NAMALWA (cell line): ENCODE measurements around the gene WFDC5.
"Not testable (repeated sequence)": the region's sequence is repeated elsewhere in the genome, so short reads cannot be mapped to it uniquely, and the experiment has no call there.

Source experiments
- DNase-seq: peaks from one replicate; pipeline ENCODE4 v3.0.0-alpha.2; 2015; ENCODE audit warnings: low spot score

The WFDC5 gene

DNA sequence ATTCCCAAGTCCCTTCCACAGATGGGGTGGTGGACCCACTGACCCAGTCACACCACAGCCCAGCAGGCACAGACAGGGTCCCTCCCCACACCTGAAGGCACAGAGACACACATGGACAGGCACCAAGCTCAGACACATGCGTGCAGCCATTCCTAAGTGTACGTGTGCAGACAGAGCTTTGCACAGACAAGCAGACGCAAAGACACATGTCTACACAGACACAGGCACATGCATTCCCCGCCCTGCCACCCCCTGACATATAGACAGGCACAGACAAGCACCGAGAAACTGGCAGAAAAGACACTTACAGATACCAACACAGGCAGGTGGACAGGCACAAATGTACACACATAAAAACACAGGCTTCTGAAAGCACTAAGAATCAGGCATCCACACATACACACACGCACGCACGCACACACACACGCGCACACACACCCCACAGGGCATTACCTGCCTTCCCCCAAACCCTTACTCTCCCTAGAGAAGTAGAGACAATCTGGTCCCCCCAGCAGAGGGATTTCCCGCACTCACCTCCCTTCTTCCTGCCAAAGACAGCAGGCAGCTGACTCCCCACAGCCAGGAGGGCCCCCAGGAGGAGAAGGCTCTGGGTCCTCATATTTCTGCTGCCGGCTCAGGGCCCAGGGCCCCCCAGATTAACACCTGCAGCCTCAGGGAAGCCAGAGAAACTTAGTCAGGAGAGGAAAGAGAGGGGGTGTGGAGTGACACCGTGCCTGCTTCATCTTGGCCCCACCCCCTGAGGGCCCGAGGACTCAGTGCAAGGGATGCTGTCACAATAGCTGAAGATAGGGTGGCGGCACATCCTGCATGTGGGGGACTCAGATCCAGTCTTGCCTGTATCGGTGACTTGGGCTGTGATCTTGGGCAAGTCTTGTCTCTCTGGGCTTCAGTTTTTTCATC, at the start of gene WFDC5:
WFDC5 (minus strand) TSS at position 710 of the 921 bp plus-strand sequence; CDS start at position 619, 91 bp downstream.
- DNase-seq = no peak

DNA sequence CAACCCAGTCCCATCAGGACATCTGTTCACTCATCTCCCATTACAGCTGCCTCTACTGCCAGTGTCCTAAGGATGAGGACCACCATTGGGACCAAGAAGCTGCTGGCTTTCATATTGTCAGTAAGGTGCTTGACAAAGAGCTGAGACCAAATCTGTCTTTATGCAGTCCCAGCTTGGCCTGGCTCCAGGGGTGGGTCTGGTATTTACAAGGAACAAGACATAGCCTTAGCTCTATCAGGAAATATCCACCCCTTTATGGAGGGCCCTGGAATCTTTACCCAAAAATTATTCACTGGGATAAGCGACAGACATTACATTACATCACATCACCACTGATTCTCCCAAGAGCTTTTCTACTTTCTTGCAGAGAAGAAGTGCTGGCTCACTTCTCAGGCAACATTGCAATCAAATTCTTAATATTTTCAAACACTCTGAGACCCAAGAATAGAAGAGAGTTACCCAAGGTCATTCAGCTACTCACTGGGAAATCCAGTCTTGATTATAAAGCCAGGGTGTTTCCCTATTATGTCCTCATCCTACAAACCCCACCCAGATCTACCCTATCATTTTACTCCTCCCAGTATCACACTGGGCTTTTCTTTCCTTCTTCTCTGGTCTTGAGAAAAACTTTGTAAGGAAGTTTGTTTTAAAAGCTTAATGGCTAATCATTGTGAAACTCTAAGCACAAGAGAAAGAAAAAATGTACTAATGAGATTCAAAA, 48.3 kb upstream of the WFDC5 start:
- no peak for DNase-seq

- no peak for DNase-seq
Observed at GRCh38 chr20:45157962-45158361, 43.0 kb upstream of the WFDC5 start.

GRCh38 chr20:45156713-45157112, 41.7 kb upstream of the WFDC5 start:
- DNase-seq = no peak

- DNase-seq = not testable (repeated sequence)
Observed at GRCh38 chr20:45154794-45155193, 39.8 kb upstream of the WFDC5 start.

GRCh38 chr20:45154183-45154582, 39.2 kb upstream of the WFDC5 start:
- no peak for DNase-seq

DNA sequence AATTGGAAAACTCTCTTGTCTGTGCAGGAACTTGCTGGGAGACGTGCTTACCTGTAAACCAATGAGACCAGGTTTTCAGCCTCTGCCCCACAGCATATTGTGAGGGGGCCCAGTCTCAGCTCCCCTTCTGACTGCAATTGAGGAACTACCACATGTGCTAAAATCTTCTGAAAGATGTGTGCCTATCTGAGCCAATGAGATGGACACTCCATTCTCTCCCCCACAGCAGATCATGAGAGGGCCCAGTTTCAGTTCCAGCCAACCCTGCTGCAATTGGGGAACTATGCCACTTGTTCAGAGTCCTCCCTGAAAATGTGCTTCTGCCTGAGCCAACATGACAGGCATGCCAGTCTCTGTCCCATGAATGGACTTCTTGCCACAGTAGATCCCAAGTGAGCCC, 38.8 kb upstream of the WFDC5 start:
- DNase-seq = no peak

DNA sequence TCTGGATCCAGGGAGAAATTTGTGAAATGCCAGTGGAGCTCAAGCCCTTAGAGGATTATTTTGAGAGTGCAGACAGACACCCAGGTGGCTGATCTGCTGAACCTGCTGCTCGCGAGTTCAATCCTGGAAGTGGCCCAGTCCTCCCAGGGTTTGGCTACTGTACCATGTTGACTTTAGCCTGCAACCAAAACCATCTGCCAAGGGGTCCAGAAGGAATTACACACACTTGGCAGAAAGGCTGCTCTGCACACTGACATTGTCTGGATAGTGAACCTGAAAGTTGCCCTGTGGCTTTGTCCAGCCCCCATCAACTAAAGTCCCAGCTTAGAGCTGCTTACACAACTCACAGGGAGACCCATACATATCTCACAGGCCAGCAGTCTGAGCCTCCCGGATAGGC, 38.2 kb upstream of the WFDC5 start:
- no peak for DNase-seq

DNA sequence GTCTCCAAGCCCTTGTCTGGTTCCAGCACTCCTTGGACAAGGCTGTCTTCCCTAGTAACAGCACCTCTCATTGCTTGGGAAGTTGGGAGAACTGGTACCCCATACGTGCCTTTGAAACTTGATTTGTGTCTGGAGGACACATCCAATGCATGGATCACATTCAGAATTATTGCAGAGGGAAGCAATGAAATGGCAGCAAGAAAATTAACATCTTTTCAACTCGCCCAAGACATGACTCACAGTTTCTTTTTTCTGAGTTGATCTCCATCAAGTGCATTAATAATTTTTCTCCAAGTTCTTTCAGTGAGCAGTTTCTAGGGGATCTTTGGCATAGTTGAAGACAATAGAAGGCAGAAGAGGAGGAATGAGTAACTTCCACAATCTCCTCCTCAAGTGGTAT, 37.4 kb upstream of the WFDC5 start:
- DNase-seq = no peak

DNA sequence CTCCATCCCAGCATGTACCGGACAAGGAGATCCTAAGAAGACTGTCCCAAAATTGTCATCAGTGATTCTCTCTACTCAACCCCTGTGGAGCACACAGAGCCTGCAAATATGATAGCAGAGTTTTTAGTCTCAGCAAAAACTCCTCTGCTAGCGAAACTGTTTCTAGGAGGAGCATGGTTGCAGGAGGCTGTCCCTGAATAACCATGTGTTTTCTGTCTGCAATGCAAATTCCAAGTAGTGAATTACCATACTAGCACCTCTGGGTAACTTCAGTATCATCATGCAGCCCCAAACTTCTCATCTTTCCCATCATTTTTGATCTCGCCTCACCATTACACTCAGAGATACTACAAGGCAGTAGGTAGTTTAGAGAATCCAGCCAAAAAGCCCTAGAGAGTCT, 34.1 kb upstream of the WFDC5 start:
- no peak for DNase-seq

- no peak for DNase-seq
Observed at GRCh38 chr20:45140836-45141235, 25.9 kb upstream of the WFDC5 start.

DNA sequence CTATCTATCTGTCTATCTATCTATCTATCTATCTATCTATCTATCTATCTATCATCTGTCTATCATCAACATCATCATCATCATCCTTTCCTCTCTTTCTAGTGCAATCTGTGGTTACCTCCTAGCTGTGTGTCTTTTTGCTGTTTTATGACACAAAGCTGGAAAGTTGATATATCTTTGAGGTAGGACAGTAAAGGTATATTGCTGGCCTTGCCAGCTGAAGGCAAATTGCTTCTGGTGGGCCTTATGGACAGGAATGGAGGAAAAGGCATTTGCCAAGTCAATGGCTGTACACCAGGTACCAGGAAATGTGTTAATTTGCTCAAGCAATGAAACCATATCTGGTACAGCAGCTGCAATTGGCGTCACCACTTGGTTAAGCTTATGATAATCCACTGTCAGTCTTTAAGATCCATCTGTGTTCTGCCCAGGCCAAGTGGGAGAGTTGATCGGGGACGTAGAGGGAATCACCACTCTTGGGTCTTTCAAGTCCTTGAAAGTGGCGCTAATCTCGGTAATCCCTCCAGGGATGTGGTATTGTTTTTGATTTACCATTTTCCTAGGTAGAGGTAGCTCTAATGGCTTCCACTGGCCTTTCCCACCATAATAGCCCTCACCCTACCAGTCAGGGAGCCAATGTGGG, 24.9 kb upstream of the WFDC5 start:
- DNase-seq = not testable (repeated sequence)

- DNase-seq = peak; percentile 70
Observed at GRCh38 chr20:45138561-45139300, 23.8 kb upstream of the WFDC5 start.

- DNase-seq = no peak
Observed at GRCh38 chr20:45136911-45137310, 21.9 kb upstream of the WFDC5 start.

DNA sequence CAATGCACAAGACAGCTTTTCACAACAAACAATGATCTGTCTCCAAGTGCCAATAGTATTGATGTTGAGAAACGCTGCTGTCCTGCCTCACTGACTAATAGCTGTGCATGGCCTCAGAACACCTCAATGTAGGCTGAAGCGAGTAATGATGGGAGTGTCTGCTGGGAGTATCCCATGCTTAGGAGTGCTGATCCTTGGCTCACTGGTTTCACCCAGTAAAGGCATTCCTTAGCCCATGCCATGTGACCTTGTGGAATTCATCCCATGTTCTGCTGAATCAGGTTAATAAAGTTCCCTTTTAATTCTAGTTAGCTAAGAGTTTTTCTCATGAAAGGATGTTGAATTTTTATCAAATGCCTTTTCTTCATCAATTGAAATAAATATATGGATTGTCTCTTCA, 13.1 kb upstream of the WFDC5 start:
- DNase-seq = no peak

GRCh38 chr20:45124365-45124764, 9.4 kb upstream of the WFDC5 start, which contains the start of gene WFDC12:
Gene WFDC12, minus strand, starts transcription at chr20:45124465. Its CDS starts 18 bp downstream, at chr20:45124447.
- no peak for DNase-seq

GRCh38 chr20:45121388-45121787, 6.4 kb upstream of the WFDC5 start:
- no peak for DNase-seq

DNA sequence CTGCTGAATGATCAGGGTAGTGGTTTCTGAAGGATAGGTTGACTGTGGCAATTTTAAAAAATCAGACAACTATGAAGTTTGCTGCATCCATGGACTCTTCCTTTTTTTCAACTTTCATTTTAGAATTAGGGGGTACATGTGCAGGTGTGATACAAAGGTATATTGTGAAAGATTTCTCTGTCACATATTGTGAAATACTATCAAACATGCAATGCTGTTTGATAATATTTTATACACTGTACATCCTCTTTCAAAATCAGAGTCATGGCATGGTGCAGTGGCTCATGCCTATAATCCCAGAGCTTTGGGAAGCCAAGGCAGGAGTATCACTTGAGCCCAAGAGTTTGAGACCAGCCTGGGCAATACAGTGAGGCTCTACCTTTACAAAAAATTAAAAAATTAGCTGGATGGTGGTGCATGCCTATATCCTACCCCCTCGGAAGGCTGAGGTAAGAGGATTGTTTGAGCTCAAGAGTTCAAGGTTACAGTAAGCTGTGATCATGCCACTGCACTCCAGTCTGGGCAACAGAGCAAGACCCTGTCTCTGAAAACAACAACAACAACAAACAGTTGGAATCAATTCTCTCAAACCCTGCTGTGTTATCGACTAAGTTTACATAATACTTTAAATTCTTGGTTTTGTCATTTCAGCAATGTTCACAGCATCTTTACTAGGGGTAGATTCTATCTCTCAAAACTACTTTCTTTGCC, 4.7 kb upstream of the WFDC5 start:
- DNase-seq = no peak

DNA sequence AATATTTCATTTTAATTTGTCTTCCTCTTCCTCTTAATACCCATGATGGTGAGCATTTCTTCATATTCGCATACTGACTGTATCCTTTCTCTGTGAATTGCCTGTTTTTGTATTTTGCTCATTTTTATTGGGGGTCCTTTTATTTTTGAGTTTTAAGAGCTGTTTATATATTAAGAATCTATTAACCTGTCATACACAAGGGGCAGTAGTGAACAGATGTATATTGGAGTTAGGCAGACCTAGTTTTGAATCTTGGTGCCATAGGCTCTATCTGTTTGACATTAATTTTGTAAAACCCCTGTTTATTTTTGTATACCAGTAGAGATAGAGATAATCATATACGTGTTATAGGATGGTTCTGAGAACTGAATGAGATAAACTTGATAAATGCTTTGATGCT, 3.1 kb upstream of the WFDC5 start:
- no peak for DNase-seq

DNA sequence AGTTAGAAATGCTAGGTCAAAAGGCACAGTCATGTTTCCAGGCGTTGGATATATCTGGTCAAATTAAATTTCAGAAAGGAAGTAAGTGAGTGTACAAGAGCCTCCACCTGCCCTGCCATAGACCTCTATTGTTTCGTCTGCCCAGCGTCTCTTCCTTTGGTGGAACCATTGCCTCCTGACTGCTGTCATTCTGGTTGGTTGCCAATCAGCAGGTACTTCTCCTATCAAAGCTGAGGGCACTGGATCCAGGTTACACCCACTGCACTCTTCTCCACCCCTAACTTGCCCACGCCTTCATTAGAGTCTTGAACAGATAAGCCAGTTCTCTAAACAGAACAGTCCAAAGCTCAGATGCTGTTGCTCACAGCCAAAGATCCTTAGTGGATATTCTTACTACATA, 2.6 kb upstream of the WFDC5 start:
- DNase-seq = no peak

GRCh38 chr20:45115829-45116228, 855 bp upstream of the WFDC5 start:
- DNase-seq = no peak
